Neural cell (in vitro differentiated cells): ENCODE results near the gene CUX1. TPM values are rescaled to one million over a fixed set of nuclear protein-coding genes. Genes with fewer than 3 reads are reported as not detected.

Source experiments
- H2AFZ ChIP-seq: fragments of 200-600, 300-800 bp; sonication (generic), shearing (Covaris generic); 2 replicates; pipeline ENCODE4 v1.6.0; 2014; ENCODE audit warnings: low read depth, mild to moderate bottlenecking, antibody characterized with exemption, low read length, moderate library complexity
- H3F3A ChIP-seq: fragments of 200-600 bp; shearing (Covaris generic); 2 replicates; pipeline ENCODE4 v1.6.1; 2016; ENCODE audit warnings: mild to moderate bottlenecking, moderate library complexity, mixed read lengths, antibody characterized with exemption, low read length; ENCODE audit not compliant: insufficient read depth, poor library complexity, severe bottlenecking
- H3K27ac ChIP-seq: fragments of 200-600, 300-800 bp; sonication (generic), shearing (Covaris generic); 2 replicates; pipeline ENCODE4 v1.5.1; 2014; ENCODE audit warnings: mild to moderate bottlenecking, low read length, moderate library complexity
- H3K27me3 ChIP-seq: fragments of 300-800, 200-600 bp; sonication (generic), shearing (Covaris generic); 2 replicates; pipeline ENCODE4 v1.6.0; 2014; ENCODE audit warnings: mild to moderate bottlenecking, low read depth, low read length, moderate library complexity; ENCODE audit not compliant: insufficient read depth
- H3K36me3 ChIP-seq: fragments of 300-800, 200-600 bp; sonication (generic), shearing (Covaris generic); 2 replicates; pipeline ENCODE4 v1.5.1; 2014; ENCODE audit warnings: mild to moderate bottlenecking, antibody characterized with exemption, low read length, moderate library complexity; ENCODE audit not compliant: insufficient read depth
- H3K4me2 ChIP-seq: fragments of 300-800, 200-600 bp; sonication (generic), shearing (Covaris generic); 2 replicates; pipeline ENCODE4 v1.6.0; 2014; ENCODE audit warnings: mild to moderate bottlenecking, low read length
- H3K4me3 ChIP-seq: fragments of 300-800, 200-600 bp; sonication (generic), shearing (Covaris generic); 2 replicates; pipeline ENCODE4 v1.5.1; 2014; ENCODE audit warnings: mild to moderate bottlenecking, low read length, moderate library complexity
- H3K79me2 ChIP-seq: fragments of 200-600 bp; shearing (Covaris generic); replicated peaks from 2 replicates; pipeline ENCODE4 v1.6.0; 2014; ENCODE audit warnings: mild to moderate bottlenecking, low read length, moderate library complexity; ENCODE audit not compliant: insufficient read depth
- H3K9ac ChIP-seq: fragments of 300-800, 200-600 bp; sonication (generic), shearing (Covaris generic); 2 replicates; pipeline ENCODE4 v1.6.1; 2016; ENCODE audit warnings: mild to moderate bottlenecking, low read length, mixed read lengths
- H3K9me2 ChIP-seq: fragments of 200-600 bp; shearing (Covaris generic); 2 replicates; pipeline ENCODE4 v1.6.1; 2016; ENCODE audit warnings: mild to moderate bottlenecking, low read length, mixed read lengths; ENCODE audit not compliant: insufficient read depth
- H3K9me3 ChIP-seq: fragments of 200-600, 300-800 bp; sonication (generic), shearing (Covaris generic); 2 replicates; pipeline ENCODE4 v1.6.1; 2016; ENCODE audit warnings: mild to moderate bottlenecking, mixed run types, low read length, moderate library complexity, mixed read lengths
- H4K20me1 ChIP-seq: fragments of 200-600 bp; shearing (Covaris generic); 2 replicates; pipeline ENCODE4 v1.6.1; 2016; ENCODE audit warnings: mild to moderate bottlenecking, mixed run types; ENCODE audit not compliant: insufficient read depth
- CTCF ChIP-seq: fragments of 450-650 bp; IDR thresholded peaks from 2 replicates; pipeline ENCODE4 v1.5.1; 2014; ENCODE audit warnings: antibody characterized with exemption, mild to moderate bottlenecking, moderate library complexity; ENCODE audit not compliant: poor library complexity, severe bottlenecking
- EP300 ChIP-seq: fragments of 450-650 bp; conservative IDR thresholded peaks from 2 replicates; pipeline ENCODE4 v1.6.1; 2014; ENCODE audit warnings: antibody characterized with exemption, mild to moderate bottlenecking, moderate library complexity; ENCODE audit not compliant: poor library complexity, severe bottlenecking
- EZH2 ChIP-seq: fragments of 200-600, 300-800 bp; shearing (Covaris generic), sonication (generic); IDR thresholded peaks from 2 replicates; pipeline ENCODE4 v1.6.1; 2014; ENCODE audit warnings: antibody characterized with exemption, low read length, borderline replicate concordance, mild to moderate bottlenecking; ENCODE audit not compliant: insufficient read depth, poor library complexity, severe bottlenecking
- MXI1 ChIP-seq: fragments of 450-650 bp; conservative IDR thresholded peaks from 2 replicates; pipeline ENCODE4 v1.6.1; 2014; ENCODE audit warnings: antibody characterized with exemption, mild to moderate bottlenecking; ENCODE audit not compliant: poor library complexity, severe bottlenecking
- POLR2AphosphoS5 ChIP-seq: IDR thresholded peaks from 2 replicates; pipeline ENCODE4 v1.6.1; 2012
- RAD21 ChIP-seq: fragments of 450-650 bp; conservative IDR thresholded peaks from 2 replicates; pipeline ENCODE4 v1.6.1; 2014; ENCODE audit warnings: antibody characterized with exemption, mild to moderate bottlenecking, moderate library complexity
- REST ChIP-seq: IDR thresholded peaks from 2 replicates; pipeline ENCODE4 v1.6.1; 2012; ENCODE audit warnings: borderline replicate concordance
- SMC3 ChIP-seq: fragments of 450-650 bp; conservative IDR thresholded peaks from 2 replicates; pipeline ENCODE4 v1.6.1; 2014; ENCODE audit warnings: antibody characterized with exemption, mild to moderate bottlenecking, moderate library complexity; ENCODE audit not compliant: poor library complexity
- TAF1 ChIP-seq: IDR thresholded peaks from 2 replicates; pipeline ENCODE4 v1.6.1; 2012; ENCODE audit warnings: low read depth
- polyA plus RNA-seq: library from polyadenylated mRNA; depleted of rRNA; stranded (reverse); fragments of >200 nt; gene quantifications from 2 replicates; pipeline ENCODE4 v1.2.3, GENCODE V29; 2014

CUX1 gene
- polyA plus RNA-seq, 1 donor from 2014 or later, result 26.6 TPM

- no peak overlapping the region for H3K4me3 ChIP-seq
- no peaks in the 10 kb centered on the region for H3K79me2 ChIP-seq
- no peak overlapping the region for H3K27ac ChIP-seq
- H2AFZ ChIP-seq, result no peak overlapping the region
- H3K36me3 ChIP-seq, result no peaks in the 10 kb centered on the region
- H3K4me2 ChIP-seq, result no peak overlapping the region
- no peaks in the 10 kb centered on the region for H3F3A ChIP-seq
- no peaks in the 10 kb centered on the region for H3K9me3 ChIP-seq
- no peaks in the 10 kb centered on the region for H4K20me1 ChIP-seq
- H3K27me3 ChIP-seq, result no peaks in the 10 kb centered on the region
- TF ChIP-seq CTCF (no peak), POLR2AphosphoS5 (no peak), REST (no peak), EP300 (no peak), MXI1 (no peak), SMC3 (no peak), EZH2 (no peak), TAF1 (no peak), RAD21 (no peak)
- no peaks in the 10 kb centered on the region for H3K9me2 ChIP-seq
- no peak overlapping the region for H3K9ac ChIP-seq
Measured at GRCh38 chr7:102115931-102116330, 298.5 kb downstream of the CUX1 start.

- TF ChIP-seq POLR2AphosphoS5 (no peak), REST (no peak), CTCF (no peak), MXI1 (no peak), TAF1 (no peak), EP300 (no peak), RAD21 (no peak), EZH2 (no peak), SMC3 (no peak)
- no peak overlapping the region for H2AFZ ChIP-seq
- H3F3A ChIP-seq, result no peaks in the 10 kb centered on the region
- H3K27ac ChIP-seq, result no peak overlapping the region
- no peak overlapping the region for H3K4me2 ChIP-seq
- no peaks in the 10 kb centered on the region for H3K9me3 ChIP-seq
- H3K27me3 ChIP-seq, result no peaks in the 10 kb centered on the region
- no peaks in the 10 kb centered on the region for H3K79me2 ChIP-seq
- no peaks in the 10 kb centered on the region for H3K36me3 ChIP-seq
- no peak overlapping the region for H3K4me3 ChIP-seq
- H4K20me1 ChIP-seq, result no peaks in the 10 kb centered on the region
- H3K9me2 ChIP-seq, result no peaks in the 10 kb centered on the region
- H3K9ac ChIP-seq, result no peak overlapping the region
Measured at GRCh38 chr7:102117743-102118142, 300.3 kb downstream of the CUX1 start.
